GM12891 (cell line): ENCODE results near the gene NRG2.

Experiments
- DNase-seq: peaks from one replicate; pipeline ENCODE4 v3.0.0; 2011; ENCODE audit warnings: low spot score; ENCODE audit not compliant: insufficient read length
- FAIRE-seq: peaks from 2 replicates; lab custom pipeline; 2011; peaks lifted over from hg19 to GRCh38; lab: Jason Lieb, UNC
- PAX5 ChIP-seq: IDR thresholded peaks from 2 replicates; pipeline ENCODE4 v1.6.1; 2011; ENCODE audit warnings: low read length, moderate library complexity, mild to moderate bottlenecking; ENCODE audit not compliant: insufficient read depth, severe bottlenecking
- POLR2A ChIP-seq: IDR thresholded peaks from 2 replicates; pipeline ENCODE4 v1.6.1; 2011; ENCODE audit warnings: low read depth, low read length, control low read depth
- POLR2AphosphoS5 ChIP-seq: IDR thresholded peaks from 2 replicates; pipeline ENCODE4 v1.6.1; 2011; ENCODE audit warnings: low read depth, low read length, control low read depth
- POU2F2 ChIP-seq: IDR thresholded peaks from 2 replicates; pipeline ENCODE4 v1.6.1; 2011; ENCODE audit warnings: low read depth, mild to moderate bottlenecking, control low read depth, low read length, moderate library complexity
- SPI1 ChIP-seq: IDR thresholded peaks from 2 replicates; pipeline ENCODE4 v1.6.1; 2011; ENCODE audit warnings: low read depth, low read length, control low read depth
- TAF1 ChIP-seq: IDR thresholded peaks from 2 replicates; pipeline ENCODE4 v1.6.1; 2011; ENCODE audit warnings: low read depth, low read length, control low read depth

Gene NRG2

DNA sequence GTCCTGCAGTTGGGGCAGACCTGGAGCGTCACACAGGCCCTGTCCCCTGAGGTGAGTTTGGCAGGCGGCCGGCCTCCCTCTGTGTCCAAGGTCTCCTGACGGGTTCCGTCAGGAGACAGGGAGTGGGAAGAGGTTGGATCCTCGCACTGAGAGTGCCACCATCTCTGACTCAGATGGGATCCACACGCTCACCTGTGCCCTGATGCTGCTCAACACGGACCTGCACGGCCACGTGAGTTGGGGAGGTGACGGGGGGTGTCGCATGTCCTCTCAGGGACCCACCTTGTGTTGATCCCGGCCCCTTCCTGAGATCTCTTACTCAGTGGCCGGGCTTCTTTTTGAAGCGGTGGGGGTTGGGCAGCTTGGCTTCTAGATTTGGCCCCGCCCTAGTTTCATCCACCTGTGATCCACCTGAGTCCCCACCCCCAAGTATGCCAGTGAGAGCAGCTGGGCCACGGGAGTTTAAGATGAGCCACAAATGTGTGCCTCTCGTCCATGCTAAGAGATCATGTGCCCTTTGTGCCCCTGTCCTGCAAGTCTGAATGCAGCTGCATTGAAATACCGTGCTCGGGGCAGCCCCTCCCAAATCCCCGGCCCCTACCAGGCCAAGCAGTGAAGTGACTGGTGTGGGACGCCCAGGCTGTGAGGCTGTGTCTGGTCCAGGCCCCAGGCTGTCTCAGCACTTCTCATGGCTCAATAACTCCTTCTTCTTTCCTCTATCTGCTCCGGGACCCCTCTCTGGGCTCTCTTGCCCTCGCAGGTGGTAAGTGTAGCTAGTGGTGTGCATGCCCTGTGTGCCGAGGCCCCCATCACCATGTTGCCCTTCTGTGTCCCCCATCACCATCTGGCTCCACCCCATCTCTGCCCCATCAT is 220.3 kb downstream of the NRG2 start:
- DNase-seq (no peak), FAIRE-seq (no peak)
- no peak for TF ChIP-seq PAX5
- no peak for TF ChIP-seq POU2F2
- no peak for TF ChIP-seq POLR2A
- no peak for TF ChIP-seq POLR2AphosphoS5
- no peak for TF ChIP-seq TAF1
- no peak for TF ChIP-seq SPI1

DNA sequence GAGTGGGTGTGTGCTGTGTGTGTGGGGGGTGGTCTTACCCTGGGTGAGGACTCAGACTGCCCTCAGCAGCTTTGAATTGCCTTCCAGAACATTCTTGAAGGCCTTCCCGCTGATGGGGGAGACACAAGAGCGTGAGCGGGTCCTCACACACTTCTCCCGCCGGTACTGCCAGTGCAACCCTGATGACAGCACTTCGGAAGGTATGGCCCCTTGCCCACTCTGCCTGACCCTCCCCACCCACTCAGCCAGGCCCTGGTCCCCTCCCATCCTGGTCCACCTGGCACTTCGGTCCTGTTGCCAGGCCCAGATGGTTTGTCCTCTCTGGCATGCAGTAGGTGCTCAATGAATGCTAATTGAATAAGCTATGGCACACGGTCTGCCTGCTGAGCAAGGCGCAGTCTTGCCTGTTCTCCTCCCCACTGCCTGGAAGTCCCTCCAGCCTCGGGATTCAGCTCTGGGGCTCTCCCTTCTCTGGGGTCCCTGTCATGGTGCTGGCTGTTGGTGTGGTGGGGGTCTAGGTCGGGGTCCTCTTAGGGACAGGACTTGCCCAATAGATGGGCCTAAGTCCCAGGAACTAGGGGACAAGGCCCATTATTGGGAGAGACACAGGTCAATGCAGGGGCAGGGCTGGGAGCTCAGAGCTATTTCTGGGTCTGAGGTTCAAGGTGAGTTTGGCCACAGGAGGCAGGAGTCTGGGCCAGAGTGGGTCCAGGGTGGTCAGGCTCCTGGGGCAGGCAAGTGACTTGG is 221.1 kb downstream of the NRG2 start:
- FAIRE-seq (no peak), DNase-seq (no peak)
- TF ChIP-seq SPI1 (no peak), POLR2AphosphoS5 (no peak), POLR2A (no peak), PAX5 (no peak), TAF1 (no peak), POU2F2 (no peak)

DNA sequence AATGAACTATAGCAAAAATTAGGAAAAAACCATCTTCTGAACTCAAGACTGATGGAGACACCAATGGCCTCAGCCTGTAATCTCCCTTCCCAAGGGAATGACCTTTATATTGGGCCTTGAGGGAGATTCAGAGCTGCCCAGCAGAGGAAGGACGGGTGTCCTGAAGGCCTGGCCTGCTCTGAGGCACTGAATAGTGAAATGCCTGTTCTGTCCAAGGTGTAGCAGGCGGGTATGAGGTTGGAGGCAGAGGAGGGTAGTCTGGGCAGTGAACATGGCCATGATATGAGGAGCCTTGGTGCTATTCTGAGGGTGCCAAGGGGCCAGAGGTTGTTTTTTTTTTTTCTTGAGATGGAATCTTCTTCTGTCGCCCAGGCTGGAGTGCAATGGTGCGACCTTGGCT is 222.5 kb downstream of the NRG2 start:
- no peak for DNase-seq
- no peak for FAIRE-seq
- TF ChIP-seq POLR2AphosphoS5 (no peak), SPI1 (no peak), POU2F2 (no peak), TAF1 (no peak), POLR2A (no peak), PAX5 (no peak)

DNA sequence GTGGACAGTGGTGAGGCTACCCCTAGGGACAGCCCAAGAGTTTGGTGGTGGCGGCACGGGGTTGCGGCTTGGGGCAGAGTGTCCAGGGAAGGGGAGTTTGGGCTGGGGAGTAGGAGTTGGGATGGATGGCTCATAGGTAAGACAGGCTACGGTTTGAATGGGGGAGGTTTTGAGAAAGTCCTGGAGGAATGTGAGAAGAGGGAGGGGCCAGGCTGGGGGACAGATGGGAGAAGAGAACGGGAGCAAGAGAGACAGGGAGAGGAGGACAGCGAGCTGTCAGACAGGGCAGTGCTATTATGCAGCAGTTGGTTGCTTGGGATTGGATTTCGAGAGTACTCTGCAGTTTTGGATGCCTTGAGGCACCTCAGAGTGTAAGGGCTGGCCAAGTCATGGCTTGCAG is 223.0 kb downstream of the NRG2 start:
- no peak for DNase-seq
- no peak for FAIRE-seq
- TF ChIP-seq SPI1, result no peak
- TF ChIP-seq TAF1, result no peak
- no peak for TF ChIP-seq POU2F2
- TF ChIP-seq PAX5, result no peak
- no peak for TF ChIP-seq POLR2A
- TF ChIP-seq POLR2AphosphoS5, result no peak

DNA sequence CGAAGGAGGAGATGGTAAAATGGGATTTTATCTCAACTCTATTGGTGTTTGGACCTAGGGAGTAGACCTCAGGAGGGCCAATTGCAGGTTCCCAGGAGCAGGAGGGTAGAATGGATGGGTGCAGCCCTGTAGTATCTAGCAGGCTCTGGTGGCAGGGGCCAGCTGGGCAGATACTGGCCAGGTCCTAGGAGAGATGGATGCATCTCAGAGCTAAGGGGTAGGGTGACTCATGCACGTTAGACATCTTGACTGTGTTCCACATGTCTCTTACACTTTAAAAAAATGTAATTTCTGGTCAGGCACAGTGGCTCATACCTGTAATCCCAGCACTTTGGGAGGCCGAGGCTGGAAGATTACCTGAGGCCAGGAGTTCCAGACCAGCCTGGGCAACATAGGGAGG is 225.1 kb downstream of the NRG2 start:
- no peak for TF ChIP-seq POLR2AphosphoS5
- no peak for TF ChIP-seq POLR2A
- TF ChIP-seq PAX5, result no peak
- TF ChIP-seq POU2F2, result no peak
- no peak for TF ChIP-seq TAF1
- TF ChIP-seq SPI1, result no peak
- no peak for DNase-seq
- FAIRE-seq, result no peak

DNA sequence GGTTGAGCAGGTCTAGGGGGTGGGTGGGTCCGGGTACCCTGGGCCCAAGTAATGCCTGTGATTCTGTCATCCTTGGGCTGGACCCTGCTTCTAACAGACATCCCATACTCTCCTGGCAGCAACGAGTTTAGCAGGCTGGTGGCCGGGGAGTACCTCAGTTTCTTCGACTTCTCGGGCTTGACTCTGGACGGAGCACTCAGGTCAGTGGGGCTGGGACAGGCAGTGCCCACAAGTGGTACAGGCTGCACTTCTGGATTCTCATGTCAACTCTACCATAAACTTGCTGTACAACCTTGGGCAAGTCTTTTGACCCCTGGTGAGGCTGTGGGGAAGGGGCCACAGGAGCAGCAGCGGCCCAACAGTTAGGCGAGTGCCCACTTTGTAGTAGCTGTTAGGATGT is 225.7 kb downstream of the NRG2 start:
- FAIRE-seq (no peak), DNase-seq (no peak)
- TF ChIP-seq POLR2A (no peak), POU2F2 (no peak), POLR2AphosphoS5 (no peak), SPI1 (no peak), PAX5 (no peak), TAF1 (no peak)

DNA sequence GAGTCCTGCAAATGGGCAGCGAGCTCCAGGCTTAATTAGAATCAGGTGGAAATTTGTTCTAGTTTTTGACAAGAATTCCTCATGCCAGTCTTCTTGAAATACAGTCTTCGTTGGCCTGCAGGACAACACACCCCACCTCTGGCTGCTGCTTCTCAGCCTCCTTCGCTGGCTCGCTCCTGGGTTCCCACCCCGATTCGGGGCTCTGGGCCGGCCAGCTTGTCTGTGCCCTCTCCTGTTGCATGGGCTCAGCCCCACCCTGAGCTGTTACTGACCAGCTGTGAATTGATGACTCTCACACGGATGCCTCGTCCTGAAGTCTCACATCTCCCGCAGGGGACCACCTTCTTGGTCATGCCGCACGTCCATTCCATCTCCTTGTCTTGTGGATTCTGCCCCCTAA is 226.5 kb downstream of the NRG2 start:
- FAIRE-seq (no peak), DNase-seq (no peak)
- TF ChIP-seq POLR2AphosphoS5, result no peak
- no peak for TF ChIP-seq TAF1
- no peak for TF ChIP-seq PAX5
- no peak for TF ChIP-seq POLR2A
- TF ChIP-seq POU2F2, result no peak
- TF ChIP-seq SPI1, result no peak

DNA sequence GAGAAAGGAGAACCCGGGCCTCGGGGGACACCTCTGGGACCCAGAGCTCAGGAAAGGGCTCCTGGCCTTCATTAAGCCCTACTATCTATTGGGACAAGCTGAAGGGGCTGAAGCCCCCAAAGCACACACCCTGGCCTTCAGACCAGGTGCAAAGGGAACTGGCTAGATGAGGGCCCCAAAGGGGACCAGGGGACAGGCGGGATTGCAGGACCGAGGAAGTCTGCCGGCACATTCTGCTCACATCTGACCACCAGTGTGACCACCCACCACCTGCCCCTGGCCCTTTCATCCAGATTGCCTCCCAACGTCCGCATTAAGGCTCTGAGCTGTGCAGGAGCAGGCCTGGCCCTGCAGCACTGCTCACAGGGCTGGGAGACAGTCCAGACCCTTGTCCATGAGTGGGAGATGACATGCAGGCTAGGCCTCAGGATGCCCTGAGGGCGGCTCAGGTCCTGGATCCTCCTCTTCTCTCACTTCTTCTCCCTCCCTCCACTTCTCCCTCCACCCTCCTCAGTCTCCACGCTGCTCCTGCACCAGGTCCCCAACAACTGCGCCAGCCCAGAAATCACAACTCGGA is 228.3 kb downstream of the NRG2 start:
- TF ChIP-seq TAF1, result no peak
- DNase-seq, result no peak
- no peak for FAIRE-seq

DNA sequence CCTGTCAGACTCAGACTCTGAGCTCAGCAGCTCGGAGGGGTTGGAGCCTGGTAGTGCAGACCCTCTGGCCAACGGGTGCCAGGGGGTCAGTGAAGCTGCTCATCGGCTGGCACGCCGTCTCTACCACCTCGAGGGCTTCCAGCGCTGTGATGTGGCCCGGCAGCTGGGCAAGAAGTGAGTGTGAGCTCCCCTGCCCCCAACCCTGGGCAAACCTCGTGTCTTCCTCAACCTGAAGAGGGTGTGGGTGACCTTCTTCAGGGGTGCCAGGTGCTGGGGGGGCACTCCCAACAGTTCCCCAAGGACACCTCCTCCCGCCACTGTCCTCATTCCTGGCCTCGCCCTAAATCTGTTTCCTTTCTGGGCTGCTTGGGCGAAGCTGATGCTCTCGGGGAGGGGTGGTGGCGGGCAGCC is 228.9 kb downstream of the NRG2 start:
- DNase-seq (no peak), FAIRE-seq (no peak)
- TF ChIP-seq POLR2A (no peak), SPI1 (no peak), TAF1 (no peak), POLR2AphosphoS5 (no peak), POU2F2 (no peak), PAX5 (no peak)
